ENCODE data around the gene PARVG. TPM values are rescaled to one million over a fixed set of nuclear protein-coding genes. Genes with fewer than 3 reads are reported as not detected.

PARVG gene
- total RNA-seq (2014; rRNA removed; shearing (Covaris generic)) = 0.24 and 0.50 TPM in 2 replicates
- 0.23 and 0.26 TPM in 2 replicates for polyA plus RNA-seq (2015; cell fraction: cytosol; rRNA removed)
- polyA plus RNA-seq (2015; cell fraction: nucleus; rRNA removed) = 0.88 and 1.0 TPM in 2 replicates

- no peak for DNase-seq (ENCODE audit: low read depth)
Observed at GRCh38 chr22:44180706-44181032, at the start of gene PARVG. Gene PARVG (plus strand): TSS chr22:44180925. CDS start chr22:44183330, 2,405 bp downstream.

GRCh38 chr22:44131412-44131811 lies 49.3 kb upstream of the PARVG start:
- DNase-seq (ENCODE audit: low read depth) = no peak

GRCh38 chr22:44131989-44132685 lies 48.6 kb upstream of the PARVG start:
- DNase-seq (ENCODE audit: low read depth) = no peak

- DNase-seq (ENCODE audit: low read depth) = no peak
Observed at GRCh38 chr22:44132724-44133123, 48.0 kb upstream of the PARVG start.

GRCh38 chr22:44133161-44133560 lies 47.6 kb upstream of the PARVG start:
- no peak for DNase-seq (ENCODE audit: low read depth)

- DNase-seq (ENCODE audit: low read depth) = no peak
Observed at GRCh38 chr22:44133901-44134571, 46.7 kb upstream of the PARVG start.

GRCh38 chr22:44136112-44136511 lies 44.6 kb upstream of the PARVG start:
- no peak for DNase-seq (ENCODE audit: low read depth)

- DNase-seq (ENCODE audit: low read depth) = no peak
Observed at GRCh38 chr22:44136786-44137185, 43.9 kb upstream of the PARVG start.

- no peak for DNase-seq (ENCODE audit: low read depth)
Observed at GRCh38 chr22:44137415-44137814, 43.3 kb upstream of the PARVG start.

GRCh38 chr22:44139773-44140172 lies 41.0 kb upstream of the PARVG start:
- no peak for DNase-seq (ENCODE audit: low read depth)

- DNase-seq (ENCODE audit: low read depth) = no peak
Observed at GRCh38 chr22:44142421-44143104, 38.2 kb upstream of the PARVG start.

GRCh38 chr22:44143105-44143474 lies 37.6 kb upstream of the PARVG start:
- no peak for DNase-seq (ENCODE audit: low read depth)

GRCh38 chr22:44143579-44143978 lies 37.1 kb upstream of the PARVG start:
- no peak for DNase-seq (ENCODE audit: low read depth)

GRCh38 chr22:44144046-44144569 lies 36.6 kb upstream of the PARVG start:
- no peak for DNase-seq (ENCODE audit: low read depth)

GRCh38 chr22:44145544-44145943 lies 35.2 kb upstream of the PARVG start:
- DNase-seq (ENCODE audit: low read depth) = no peak

GRCh38 chr22:44146088-44146861 lies 34.5 kb upstream of the PARVG start:
- no peak for DNase-seq (ENCODE audit: low read depth)

- no peak for DNase-seq (ENCODE audit: low read depth)
Observed at GRCh38 chr22:44147008-44147645, 33.6 kb upstream of the PARVG start.

- no peak for DNase-seq (ENCODE audit: low read depth)
Observed at GRCh38 chr22:44147821-44148574, 32.7 kb upstream of the PARVG start.

GRCh38 chr22:44151676-44152075 lies 29.0 kb upstream of the PARVG start:
- DNase-seq (ENCODE audit: low read depth) = peak; percentile 70

GRCh38 chr22:44153710-44154109 lies 27.0 kb upstream of the PARVG start:
- DNase-seq (ENCODE audit: low read depth) = no peak

All from HT1080 (cell line).